ENCODE results near the gene CDC20.

GRCh38 chr1:43311521-43311920, 47.3 kb upstream of the CDC20 start:
- no peak for TF ChIP-seq CTCF (IDR thresholded peaks at IDR 0.05)
- TF ChIP-seq FOSL2 (IDR thresholded peaks at IDR 0.05; ENCODE audit: borderline replicate concordance, low read depth), result no peak
- no peak for TF ChIP-seq ZBTB33 (IDR thresholded peaks at IDR 0.05; ENCODE audit: borderline replicate concordance, low read depth)
- TF ChIP-seq MAX (IDR thresholded peaks at IDR 0.05; ENCODE audit: low read depth), result no peak
- no peak for TF ChIP-seq FOXM1 (IDR thresholded peaks at IDR 0.05; ENCODE audit: low read depth)
- no peak for TF ChIP-seq POLR2AphosphoS5 (IDR thresholded peaks at IDR 0.05; ENCODE audit: low read depth, low read length)
- TF ChIP-seq NRF1 (IDR thresholded peaks at IDR 0.05; ENCODE audit: low read depth, low read length), result no peak
